HepG2 (cell line): Measurements from ENCODE around the gene HMGCLL1. TPM values are rescaled to one million over a fixed set of nuclear protein-coding genes. Genes with fewer than 3 reads are reported as not detected.

Experiments
- ATAC-seq: fragments of 200-7000 bp; cut with Tn5 transposase; 3 replicates; pipeline ENCODE4 v1.9.1; 2020; ENCODE audit warnings: mild to moderate bottlenecking, moderate library complexity
- BruUV-seq: library from RNA; stranded (reverse); fragments of 400-500 nt; replicated peaks from 2 replicates; lab custom pipeline; 2021; lab: Mats Ljungman, UMichigan
- CTCF ChIA-PET: fragments of 300-600 bp; formaldehyde crosslinking; extraction: SDS; loops from one replicate; lab custom pipeline; 2021; ENCODE audit warnings: low total read pairs, inconsistent platforms, low intra/inter-chr PET ratio; lab: Yijun Ruan, JAX
- POLR2A ChIA-PET: fragments of 350-600 bp; sonication (Branson Sonifier 250); formaldehyde crosslinking; loops from one replicate; lab custom pipeline; 2020; ENCODE audit warnings: antibody characterized with exemption, inconsistent platforms; lab: Yijun Ruan, JAX
- DNase-seq: peaks from one replicate; pipeline ENCODE4 v3.0.0-alpha.2; 2015; ENCODE audit warnings: low spot score
- FAIRE-seq: peaks from 3 replicates; lab custom pipeline; 2011; peaks lifted over from hg19 to GRCh38; lab: Jason Lieb, UNC
- H2AFZ ChIP-seq: one replicate; pipeline ENCODE4 v1.6.1; 2011; ENCODE audit warnings: low read length, inconsistent platforms
- H3K27ac ChIP-seq: fragments of 300-600 bp; 3 replicates; pipeline ENCODE4 v1.8.0; 2011; ENCODE audit warnings: mixed run types, mild to moderate bottlenecking, mixed read lengths, low read length, inconsistent platforms; ENCODE audit not compliant: insufficient read depth; ENCODE audit errors: extremely low read length
- H3K27me3 ChIP-seq, 2 experiments: fragments of 200-600 bp in 1 of 2; 2 replicates in 1 of 2; 3 replicates in 1 of 2; pipeline versions ENCODE4 v1.6.0 to v1.8.0; 2011; ENCODE audit warnings: low read length in 2 of 2, mild to moderate bottlenecking in 2 of 2, moderate library complexity in 2 of 2, inconsistent platforms in 1 of 2; ENCODE audit not compliant: insufficient read depth in 2 of 2, control insufficient read depth in 1 of 2
- H3K36me3 ChIP-seq, 2 experiments: fragments of 200-600 bp in 1 of 2; replicated peaks in 1 of 2; 2 replicates in 1 of 2; 3 replicates in 1 of 2; pipeline versions ENCODE4 v1.5.1 to v1.8.0; 2011; ENCODE audit warnings: low read length in 2 of 2, inconsistent platforms in 1 of 2; ENCODE audit not compliant: insufficient read depth in 2 of 2, control insufficient read depth in 1 of 2
- H3K4me1 ChIP-seq: 2 replicates; pipeline ENCODE4 v1.5.1; 2012; ENCODE audit warnings: low read length, inconsistent platforms; ENCODE audit not compliant: insufficient read depth
- H3K4me2 ChIP-seq: 2 replicates; pipeline ENCODE4 v1.6.0; 2011; ENCODE audit warnings: low read depth, low read length, inconsistent platforms
- H3K4me3 ChIP-seq, 3 experiments: fragments of 200-600 bp in 1 of 3; sonication (generic), shearing (Covaris generic) in 1 of 3; replicated peaks in 1 of 3; 2 replicates each; pipeline ENCODE4 v1.5.1; 2011 to 2016; ENCODE audit warnings: low read length in 3 of 3, inconsistent platforms in 2 of 3, low read depth in 2 of 3, mild to moderate bottlenecking in 2 of 3, control low read depth in 1 of 3, mixed read lengths in 1 of 3; ENCODE audit not compliant: insufficient read depth in 1 of 3
- H3K79me2 ChIP-seq: one replicate; pipeline ENCODE4 v1.6.1; 2011; ENCODE audit warnings: low read length, inconsistent platforms; ENCODE audit not compliant: insufficient read depth
- H3K9ac ChIP-seq: 2 replicates; pipeline ENCODE4 v1.6.0; 2011; ENCODE audit warnings: mild to moderate bottlenecking, low read depth, low read length, inconsistent platforms; ENCODE audit not compliant: insufficient read depth
- H3K9me3 ChIP-seq: 2 replicates; pipeline ENCODE4 v1.5.1; 2012; ENCODE audit warnings: mild to moderate bottlenecking, low read length
- H4K20me1 ChIP-seq: 2 replicates; pipeline ENCODE4 v1.6.0; 2011; ENCODE audit warnings: inconsistent platforms, mild to moderate bottlenecking, low read length, moderate library complexity; ENCODE audit not compliant: insufficient read depth
- BHLHE40 ChIP-seq: IDR thresholded peaks from 2 replicates; pipeline ENCODE4 v1.6.1; 2011; ENCODE audit warnings: low read length, improper control_type of control experiment
- DNMT1 ChIP-seq: sonication (generic); formaldehyde crosslinking; IDR thresholded peaks from 2 replicates; pipeline ENCODE4 v1.5.1; 2020; ENCODE audit warnings: mild to moderate bottlenecking, missing genetic modification reagents
- MED13 ChIP-seq: sonication (generic); formaldehyde crosslinking; IDR thresholded peaks from 2 replicates; pipeline ENCODE4 v1.5.0; 2020; ENCODE audit warnings: missing genetic modification reagents
- NR2F1 ChIP-seq, 2 experiments: fragments of 450-650 bp in 1 of 2; formaldehyde crosslinking in 1 of 2; IDR thresholded peaks; 2 replicates each; pipeline versions ENCODE4 v1.5.0 to v1.6.1; 2016 to 2020; ENCODE audit warnings: mild to moderate bottlenecking in 1 of 2, missing compliant biosample characterization in 1 of 2, missing genetic modification reagents in 1 of 2, moderate library complexity in 1 of 2
- RAD21 ChIP-seq: fragments of 450-650 bp; formaldehyde crosslinking; IDR thresholded peaks from 2 replicates; pipeline ENCODE4 v1.5.0; 2020; ENCODE audit warnings: mild to moderate bottlenecking
- SMC3 ChIP-seq: IDR thresholded peaks from 2 replicates; pipeline ENCODE4 v1.6.1; 2011; ENCODE audit warnings: low read length, improper control_type of control experiment
- STAG1 ChIP-seq: sonication (generic); formaldehyde crosslinking; IDR thresholded peaks from 2 replicates; pipeline ENCODE4 v1.4.0; 2020; ENCODE audit warnings: missing genetic modification reagents
- TEAD2 ChIP-seq: sonication (generic); formaldehyde crosslinking; IDR thresholded peaks from 2 replicates; pipeline ENCODE4 v1.9.0; 2021; ENCODE audit warnings: missing genetic modification reagents
- ZNF713 ChIP-seq: sonication (generic); formaldehyde crosslinking; IDR thresholded peaks from 2 replicates; pipeline ENCODE4 v1.4.0; 2020; ENCODE audit warnings: mild to moderate bottlenecking, missing genetic modification reagents
- WGBS: methylation state at CpG from one replicate; pipeline ENCODE4 v1.1.6; 2017; ENCODE audit warnings: low lambda C conversion rate; 5-methylcytosine and 5-hydroxymethylcytosine counted together
- in situ Hi-C: cut with HindIII; loops from 2 replicates; pipeline ENCODE4 v1.10.0; 2017; ENCODE audit warnings: low pct_unique_long_range_greater_than_20kb; ENCODE audit not compliant: extremely low pct_ligation_motif_present
- intact Hi-C: fragments of 100-400 bp; cut with micrococcal nuclease; formaldehyde crosslinking; loops from one replicate; pipeline ENCODE4 v1.10.0; 2022; ENCODE audit not compliant: unreplicated experiment
- polyA plus RNA-seq, 8 experiments: library from polyadenylated mRNA; depleted of rRNA in 3 of 8; stranded (reverse) in 7 of 8; unstranded in 1 of 8; fragments of >200 nt; fragmentation: Illumina TruSeq in 4 of 8; extraction: Trizol in 4 of 8; gene quantifications; 2 replicates each; pipeline versions ENCODE4 v1.2.1 to v1.2.3, GENCODE V29; 2011 to 2016; ENCODE audit warnings: low read depth in 4 of 8, missing spikeins in 1 of 8, mixed read lengths in 1 of 8; ENCODE audit not compliant: insufficient read depth in 1 of 8
- total RNA-seq, 5 experiments: library from RNA; depleted of rRNA; stranded (reverse); fragments of >200 nt; fragmentation: Illumina TruSeq; extraction: Trizol; gene quantifications; 2 replicates each; pipeline ENCODE4 v1.2.3, GENCODE V29; 2016; ENCODE audit warnings: low read depth in 1 of 5
- TF ChIP-seq, protein P1 (sequence below): sonication (generic); formaldehyde crosslinking; IDR thresholded peaks from 2 replicates; pipeline ENCODE4 v1.5.0; 2020; ENCODE audit warnings: mild to moderate bottlenecking, missing genetic modification reagents, moderate library complexity

Gene HMGCLL1
- total and polyA plus RNA-seq, 2 of the 13 experiments (the other 11 are each of a cell fraction or from before 2014, with no cell fraction given) = not detected

DNA sequence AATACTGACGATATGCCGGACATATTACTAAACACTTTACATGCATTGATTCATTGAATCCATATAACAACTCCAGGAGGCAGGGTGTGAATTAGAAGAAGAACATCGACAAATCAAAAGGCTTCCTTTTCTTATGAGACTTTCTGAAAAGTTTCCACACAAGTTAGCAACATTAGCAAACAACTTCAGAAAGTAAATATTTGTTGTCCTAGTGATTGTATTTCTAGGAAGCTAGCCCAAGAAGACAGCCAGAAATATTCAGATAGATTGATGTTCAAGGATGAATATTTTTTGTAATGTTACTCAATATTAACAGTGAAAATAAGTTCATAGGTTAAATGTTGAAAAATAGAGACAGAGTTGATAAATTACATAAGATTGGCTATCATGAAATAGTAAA lies 131.1 kb downstream of the HMGCLL1 start:
- Histone ChIP-seq H3K36me3 (no peaks in the 10 kb centered on the region), H2AFZ (no peak overlapping the region), H3K4me1 (no peaks in the 10 kb centered on the region), H3K9ac (no peak overlapping the region), H3K4me2 (no peak overlapping the region), H3K9me3 (no peaks in the 10 kb centered on the region), H3K79me2 (no peaks in the 10 kb centered on the region), H3K27me3 (no peaks in the 10 kb centered on the region), H3K4me3 (no peak overlapping the region), H3K27ac (no peak overlapping the region), H4K20me1 (no peaks in the 10 kb centered on the region)
- DNase-seq (no peak), FAIRE-seq (no peak), ATAC-seq (no peak)
- TF ChIP-seq DNMT1 (CRISPR knock-in tag) (no peak), ZNF713 (CRISPR knock-in tag) (no peak), NR2F1 (CRISPR knock-in tag; IDR thresholded peaks at IDR 0.05) (no peak), MED13 (CRISPR knock-in tag) (no peak), BHLHE40 (no peak)
- under 1% methylated on average over 3 of the region's 3 CpGs for WGBS
- CTCF ChIA-PET = interaction anchor here (1.0 kb wide), 1 partner anchor 439 kb away, joined by 3 read pairs; no protein-coding TSS in a partner anchor
- BruUV-seq = no TSS peak
- POLR2A ChIA-PET = no interaction called here
- in situ Hi-C loops = loop anchor here (10.0 to 25.0 kb wide), 2 partner anchors 514 to 847 kb away; no protein-coding TSS in a partner anchor
- intact Hi-C loops = loop anchor here (10.0 kb wide), 1 partner anchor 1147 kb away; no protein-coding TSS in a partner anchor

DNA sequence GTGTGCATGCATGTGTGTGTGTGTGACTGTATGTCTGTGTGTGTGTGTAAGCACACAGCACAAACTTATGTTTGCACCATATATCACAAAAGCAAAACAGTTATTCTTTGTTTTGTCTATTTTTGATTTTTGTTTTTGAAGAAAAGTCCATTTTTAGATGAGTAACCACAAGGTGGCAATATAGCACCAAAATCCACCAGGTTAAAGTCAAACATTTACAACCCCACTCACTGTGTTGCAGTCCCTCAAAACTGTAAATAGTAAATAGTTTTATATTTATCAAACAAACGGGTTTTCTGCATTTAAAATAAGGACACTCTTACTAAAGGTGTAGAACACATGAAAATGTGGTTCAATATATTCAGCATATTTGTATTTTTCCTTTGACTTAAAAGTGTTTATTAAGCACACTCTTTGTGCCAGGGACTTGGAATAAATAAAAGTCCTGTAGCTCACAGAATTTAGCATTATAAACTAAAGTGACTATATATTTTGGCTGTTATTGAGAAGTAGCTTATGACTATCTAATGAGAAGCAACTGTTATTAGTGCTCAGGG lies 133.3 kb downstream of the HMGCLL1 start:
- CTCF ChIA-PET = interaction anchor here (1.4 to 1.6 kb wide), 2 partner anchors 440 to 847 kb away, joined by 6 to 7 read pairs; no protein-coding TSS in a partner anchor
- H3K27ac ChIP-seq = no peak overlapping the region
- H3K4me1 ChIP-seq = no peaks in the 10 kb centered on the region

More for the DNA sequence above, 133.3 kb downstream of the HMGCLL1 start:
- in situ Hi-C loops (loop anchor here (10.0 to 25.0 kb wide), 2 partner anchors 517 to 849 kb away; no protein-coding TSS in a partner anchor), intact Hi-C loops (loop anchor here (1.0 to 10.0 kb wide), 4 partner anchors 441 to 1149 kb away; no protein-coding TSS in a partner anchor)
- no peaks in the 10 kb centered on the region for H3K79me2 ChIP-seq
- no peaks in the 10 kb centered on the region for H3K27me3 ChIP-seq
- peak; percentile 76 for TF ChIP-seq STAG1 (CRISPR knock-in tag)
- peak; percentile 53 for TF ChIP-seq SMC3
- no peak for TF ChIP-seq TEAD2 (CRISPR knock-in tag)
- TF ChIP-seq, protein P1, sequence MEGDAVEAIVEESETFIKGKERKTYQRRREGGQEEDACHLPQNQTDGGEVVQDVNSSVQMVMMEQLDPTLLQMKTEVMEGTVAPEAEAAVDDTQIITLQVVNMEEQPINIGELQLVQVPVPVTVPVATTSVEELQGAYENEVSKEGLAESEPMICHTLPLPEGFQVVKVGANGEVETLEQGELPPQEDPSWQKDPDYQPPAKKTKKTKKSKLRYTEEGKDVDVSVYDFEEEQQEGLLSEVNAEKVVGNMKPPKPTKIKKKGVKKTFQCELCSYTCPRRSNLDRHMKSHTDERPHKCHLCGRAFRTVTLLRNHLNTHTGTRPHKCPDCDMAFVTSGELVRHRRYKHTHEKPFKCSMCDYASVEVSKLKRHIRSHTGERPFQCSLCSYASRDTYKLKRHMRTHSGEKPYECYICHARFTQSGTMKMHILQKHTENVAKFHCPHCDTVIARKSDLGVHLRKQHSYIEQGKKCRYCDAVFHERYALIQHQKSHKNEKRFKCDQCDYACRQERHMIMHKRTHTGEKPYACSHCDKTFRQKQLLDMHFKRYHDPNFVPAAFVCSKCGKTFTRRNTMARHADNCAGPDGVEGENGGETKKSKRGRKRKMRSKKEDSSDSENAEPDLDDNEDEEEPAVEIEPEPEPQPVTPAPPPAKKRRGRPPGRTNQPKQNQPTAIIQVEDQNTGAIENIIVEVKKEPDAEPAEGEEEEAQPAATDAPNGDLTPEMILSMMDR = peak; percentile 64
- 0 out of 2 replicates have a peak, but pooled peaks have one; percentile 53 for TF ChIP-seq RAD21 (CRISPR knock-in tag)
- H4K20me1 ChIP-seq = no peaks in the 10 kb centered on the region
- H3K9ac ChIP-seq = no peak overlapping the region
- H2AFZ ChIP-seq = no peak overlapping the region
- peak; percentile 83 for FAIRE-seq
- H3K4me2 ChIP-seq = no peak overlapping the region
- WGBS = 0% methylated on average over 1 of the region's 1 CpG
- DNase-seq = peak; percentile 12
- ATAC-seq = peak; percentile 59
- POLR2A ChIA-PET = no interaction called here
- no TSS peak for BruUV-seq
- H3K36me3 ChIP-seq = no peaks in the 10 kb centered on the region
- H3K4me3 ChIP-seq = no peak overlapping the region
- no peaks in the 10 kb centered on the region for H3K9me3 ChIP-seq
